Amniotic epithelial cell (primary cell): ENCODE measurements around the gene ANKRD26.

Experiments used
- DNase-seq: peaks from one replicate; pipeline ENCODE4 v3.0.0-alpha.2; 2010; ENCODE audit warnings: low read depth

The ANKRD26 gene

GRCh38 chr10:27020243-27020642 is 80.1 kb downstream of the ANKRD26 start:
- no peak for DNase-seq

DNA sequence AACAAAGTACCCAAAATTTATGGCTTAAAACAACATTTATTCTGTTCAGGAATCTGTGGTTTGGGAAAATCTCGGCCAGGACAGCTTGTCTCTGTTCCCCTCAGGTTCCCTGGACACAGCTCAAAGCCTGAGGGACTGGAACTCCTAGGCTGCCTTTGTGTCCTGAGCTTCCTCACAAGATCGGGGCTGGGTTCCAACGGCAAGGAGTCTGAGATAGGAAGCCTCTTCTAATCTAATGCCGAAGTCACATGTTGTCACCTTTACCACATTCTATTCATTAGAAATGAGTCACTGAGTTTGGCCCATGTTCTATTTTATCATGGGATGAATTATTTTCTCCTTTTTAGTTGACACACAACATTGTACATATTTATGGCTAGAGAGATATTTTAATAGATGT is 80.5 kb downstream of the ANKRD26 start:
- DNase-seq: no peak

GRCh38 chr10:26997610-26998009 is 102.7 kb downstream of the ANKRD26 start:
- DNase-seq: no peak

- DNase-seq: no peak
Observed at GRCh38 chr10:26994743-26995142, 105.6 kb downstream of the ANKRD26 start.

GRCh38 chr10:26987851-26988250 is 112.4 kb downstream of the ANKRD26 start:
- DNase-seq: peak; percentile 3

GRCh38 chr10:26983156-26983555 is 117.1 kb downstream of the ANKRD26 start:
- no peak for DNase-seq

- no peak for DNase-seq
Observed at GRCh38 chr10:26982058-26982457, 118.2 kb downstream of the ANKRD26 start.

- DNase-seq: no peak
Observed at GRCh38 chr10:26981232-26981824, 119.0 kb downstream of the ANKRD26 start.

DNA sequence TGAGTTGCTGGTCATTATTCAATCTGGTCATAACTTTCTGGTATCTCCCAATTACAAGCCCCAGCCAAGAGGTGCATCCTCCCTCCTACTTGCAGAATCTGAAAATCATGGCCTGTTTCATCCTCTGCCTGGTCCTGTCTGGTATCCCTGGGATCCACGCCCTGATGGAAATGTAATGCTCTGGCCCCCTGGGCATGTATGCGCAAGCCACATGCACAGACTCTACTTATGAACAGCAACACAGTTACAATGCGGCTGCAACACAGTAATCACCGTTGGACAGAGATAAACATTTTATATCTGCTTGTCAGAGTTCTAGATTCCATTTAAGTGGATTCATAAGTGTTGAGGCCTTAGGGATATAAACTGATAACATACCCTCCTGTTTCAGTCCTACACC is 121.8 kb downstream of the ANKRD26 start:
- no peak for DNase-seq

DNA sequence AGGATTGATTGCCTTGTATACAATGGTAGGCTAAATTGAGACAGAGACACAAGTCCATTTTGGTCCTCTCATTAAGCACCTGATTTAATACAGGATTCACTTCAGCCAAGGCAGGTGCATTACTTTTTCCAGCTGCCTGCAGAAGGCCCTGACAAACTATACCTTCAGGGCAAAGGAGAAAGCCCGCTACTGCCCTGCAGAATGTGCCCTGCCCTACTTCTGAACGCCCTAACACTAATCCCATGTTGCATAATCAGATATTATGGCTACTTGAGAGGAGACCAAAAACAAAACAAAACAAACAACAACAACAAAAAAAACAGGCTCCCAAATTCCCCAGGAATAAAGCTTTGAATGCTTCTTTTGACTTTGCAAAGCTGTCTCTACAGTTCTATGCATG is 122.7 kb downstream of the ANKRD26 start:
- DNase-seq: no peak

GRCh38 chr10:26970667-26971066 is 129.6 kb downstream of the ANKRD26 start:
- DNase-seq: no peak

DNA sequence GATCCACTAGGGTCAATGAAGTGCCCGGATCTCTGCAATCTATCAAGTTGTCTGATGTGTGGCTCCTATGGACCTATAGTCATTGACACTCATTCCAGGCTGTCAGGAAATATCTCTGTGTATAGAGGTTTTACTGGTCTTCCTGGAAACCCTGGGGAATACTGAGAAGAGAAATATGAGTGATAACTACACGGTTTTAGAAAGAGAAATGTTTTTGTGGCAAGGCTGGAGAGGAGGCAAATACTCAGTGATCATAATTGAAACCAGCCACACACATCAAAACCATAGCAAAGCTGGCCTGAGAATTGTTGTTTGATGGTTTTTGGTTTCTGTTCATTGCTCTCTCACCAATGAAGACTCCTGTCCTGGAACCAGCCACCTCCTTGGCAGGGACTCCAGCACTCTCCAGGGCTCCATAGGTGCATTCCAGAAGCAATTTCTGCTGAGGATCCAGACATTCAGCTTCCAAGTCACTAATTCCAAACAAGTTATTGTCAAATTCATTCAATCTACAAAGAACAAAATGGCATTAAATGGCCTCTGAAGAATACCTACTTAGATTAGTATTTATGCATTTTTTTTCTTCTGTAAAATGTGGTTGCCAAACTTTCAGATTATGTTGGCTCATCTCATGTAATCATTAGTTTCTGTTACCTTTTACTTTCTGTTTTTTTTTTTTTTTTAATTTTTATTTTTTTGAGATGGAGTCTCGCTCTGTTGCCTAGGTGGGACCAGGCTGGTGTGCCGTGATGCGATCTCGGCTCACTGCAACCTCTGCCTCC is 131.0 kb downstream of the ANKRD26 start:
- DNase-seq: no peak

GRCh38 chr10:26962835-26963234 is 137.5 kb downstream of the ANKRD26 start:
- DNase-seq: no peak

DNA sequence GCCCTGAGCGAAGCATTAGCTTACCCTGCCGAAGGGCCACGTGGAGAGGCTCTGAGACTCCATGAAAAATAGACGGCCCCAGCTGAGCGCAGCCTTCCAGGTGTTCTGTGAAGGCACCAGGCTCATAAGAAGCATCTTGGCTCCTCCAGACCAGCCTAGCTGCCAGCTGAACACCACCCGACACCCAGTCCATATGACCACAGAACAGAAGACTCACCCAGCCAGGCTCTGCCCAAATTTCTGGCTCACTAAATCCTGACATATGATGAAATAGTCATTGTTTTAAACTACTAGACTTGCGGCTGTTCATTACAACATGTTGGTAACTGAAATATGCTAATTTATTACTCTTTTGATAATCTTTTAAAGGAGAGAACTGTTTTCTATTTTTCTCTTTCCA is 140.0 kb downstream of the ANKRD26 start:
- no peak for DNase-seq

- DNase-seq: no peak
Observed at GRCh38 chr10:26959841-26960240, 140.5 kb downstream of the ANKRD26 start.
